ENCODE measurements around the gene IFNA13. TPM values are rescaled to one million over a fixed set of nuclear protein-coding genes. Genes with fewer than 3 reads are reported as not detected.
A peak's percentile ranks its signal among the peaks of the same experiment; 100 is the strongest.

IFNA13 gene
- total and polyA plus RNA-seq, 2 donors (not counting 3 experiments of a cell fraction or from before 2014, with no cell fraction given) = not detected

- ChIA-PET CTCF (interaction anchor here (0.8 to 1.7 kb wide), 7 partner anchors 11 to 84 kb away, joined by 3 to 10 read pairs (median 3); no protein-coding TSS in a partner anchor), POLR2A (no interaction called here)
- TF ChIP-seq CTCF (IDR thresholded peaks at IDR 0.05; ENCODE audit: extremely low read depth in 1 of 2, insufficient read depth in 1 of 2, low read depth in 1 of 2, low read length in 2 of 2) (no peak), EZH2 (IDR thresholded peaks at IDR 0.05; ENCODE audit: borderline replicate concordance, low read depth, low read length, severe bottlenecking) (peak; percentile 86), POLR2AphosphoS5 (IDR thresholded peaks at IDR 0.05; ENCODE audit: insufficient read depth, low read depth, low read length) (no peak)
- H3K9ac ChIP-seq (replicated peaks; ENCODE audit: extremely low read depth, insufficient read depth, low read length) = no peak overlapping the region
- no peak overlapping the region for H3K4me2 ChIP-seq (ENCODE audit: insufficient read depth, low read length)
- no peak overlapping the region for H3K27ac ChIP-seq (ENCODE audit: insufficient read depth, low read depth, low read length)
- no peak overlapping the region for H2AFZ ChIP-seq (ENCODE audit: low read depth, low read length)
- DNase-seq (ENCODE audit: low read depth, low spot score) = no peak
- H3K9me3 ChIP-seq (replicated peaks; ENCODE audit: control insufficient read depth, insufficient read depth, low read length) = no peaks in the 10 kb centered on the region
- no peaks in the 10 kb centered on the region for H3K4me1 ChIP-seq (ENCODE audit: control insufficient read depth, extremely low read depth, insufficient read depth, low read length)
- H3K79me2 ChIP-seq (ENCODE audit: control insufficient read depth, insufficient read depth, low read length) = no peaks in the 10 kb centered on the region
- no TSS peak for BruUV-seq (replicated peaks)
- no peaks in the 10 kb centered on the region for H3K9me1 ChIP-seq (replicated peaks; ENCODE audit: control insufficient read depth, extremely low read depth, insufficient read depth, low read length)
- FAIRE-seq = no peak
- no peaks in the 10 kb centered on the region for H3K36me3 ChIP-seq (ENCODE audit: control insufficient read depth in 2 of 2, extremely low read depth in 1 of 2, insufficient read depth in 2 of 2, low read length in 2 of 2)
- dilution Hi-C loops (cut with MboI; ENCODE audit: extremely low pct_ligation_motif_present, low sequenced_read_pairs) (no loop called here), intact Hi-C loops (cut with micrococcal nuclease) (no loop called here)
- peaks cover 40 to 84% of the 10 kb centered on the region in 2 experiments for H3K27me3 ChIP-seq (ENCODE audit: control insufficient read depth in 2 of 2, insufficient read depth in 2 of 2, low read length in 2 of 2)
- no peaks in the 10 kb centered on the region for H4K20me1 ChIP-seq (replicated peaks; ENCODE audit: control insufficient read depth, extremely low read depth, insufficient read depth, low read length)
- H3K4me3 ChIP-seq (replicated peaks in 1 of 3; ENCODE audit: insufficient read depth in 1 of 3, low read depth in 1 of 3, low read length in 3 of 3) = no peak overlapping the region
These were observed 34.8 kb upstream of the IFNA13 start for GRCh38 chr9:21402386-21403251.

GRCh38 chr9:21399956-21400355 lies 32.1 kb upstream of the IFNA13 start:
- no peak overlapping the region for H3K9ac ChIP-seq (replicated peaks; ENCODE audit: extremely low read depth, insufficient read depth, low read length)
- H3K27me3 ChIP-seq (ENCODE audit: control insufficient read depth in 2 of 2, insufficient read depth in 2 of 2, low read length in 2 of 2) = peaks cover 37 to 88% of the 10 kb centered on the region in 2 experiments
- H3K9me1 ChIP-seq (replicated peaks; ENCODE audit: control insufficient read depth, extremely low read depth, insufficient read depth, low read length) = no peaks in the 10 kb centered on the region
- no TSS peak for BruUV-seq (replicated peaks)
- no peaks in the 10 kb centered on the region for H3K9me3 ChIP-seq (replicated peaks; ENCODE audit: control insufficient read depth, insufficient read depth, low read length)
- H2AFZ ChIP-seq (ENCODE audit: low read depth, low read length) = no peak overlapping the region
- FAIRE-seq (no peak), DNase-seq (ENCODE audit: low read depth, low spot score) (no peak)
- H3K36me3 ChIP-seq (ENCODE audit: control insufficient read depth in 2 of 2, extremely low read depth in 1 of 2, insufficient read depth in 2 of 2, low read length in 2 of 2) = no peaks in the 10 kb centered on the region
- TF ChIP-seq GATA2 (IDR thresholded peaks at IDR 0.05; ENCODE audit: insufficient read depth, insufficient read length, low read depth, low read length) = no peak
- no peak for TF ChIP-seq EZH2 (IDR thresholded peaks at IDR 0.05; ENCODE audit: borderline replicate concordance, low read depth, low read length, severe bottlenecking)
- no peak for TF ChIP-seq FOS (IDR thresholded peaks at IDR 0.05; ENCODE audit: borderline replicate concordance, insufficient read depth, low read length)
- TF ChIP-seq, protein P1, sequence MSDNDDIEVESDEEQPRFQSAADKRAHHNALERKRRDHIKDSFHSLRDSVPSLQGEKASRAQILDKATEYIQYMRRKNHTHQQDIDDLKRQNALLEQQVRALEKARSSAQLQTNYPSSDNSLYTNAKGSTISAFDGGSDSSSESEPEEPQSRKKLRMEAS (IDR thresholded peaks at IDR 0.05; ENCODE audit: insufficient read depth, insufficient read length) = no peak
- TF ChIP-seq POLR2A (IDR thresholded peaks at IDR 0.05; ENCODE audit: low read depth, low read length) = no peak
- no peak for TF ChIP-seq POLR2AphosphoS5 (IDR thresholded peaks at IDR 0.05; ENCODE audit: insufficient read depth, low read depth, low read length)
- TF ChIP-seq MYC (IDR thresholded peaks at IDR 0.05; ENCODE audit: low read depth, low read length) = no peak
- TF ChIP-seq JUN (IDR thresholded peaks at IDR 0.05; ENCODE audit: borderline replicate concordance, insufficient read depth, insufficient read length, low read depth) = no peak
- no peak for TF ChIP-seq CTCF (IDR thresholded peaks at IDR 0.05; ENCODE audit: extremely low read depth in 1 of 2, insufficient read depth in 1 of 2, low read depth in 1 of 2, low read length in 2 of 2)
- H3K27ac ChIP-seq (ENCODE audit: insufficient read depth, low read depth, low read length) = no peak overlapping the region
- H3K4me3 ChIP-seq (replicated peaks in 1 of 3; ENCODE audit: insufficient read depth in 1 of 3, low read depth in 1 of 3, low read length in 3 of 3) = no peak overlapping the region
- intact Hi-C loops (cut with micrococcal nuclease) (no loop called here), dilution Hi-C loops (cut with MboI; ENCODE audit: extremely low pct_ligation_motif_present, low sequenced_read_pairs) (no loop called here)
- CTCF ChIA-PET = interaction anchor here (1.3 kb wide), 1 partner anchor 64 kb away, joined by 3 read pairs; the partner anchor contains the start of gene KLHL9
- H3K4me2 ChIP-seq (ENCODE audit: insufficient read depth, low read length) = no peak overlapping the region
- no peaks in the 10 kb centered on the region for H3K4me1 ChIP-seq (ENCODE audit: control insufficient read depth, extremely low read depth, insufficient read depth, low read length)
- POLR2A ChIA-PET = no interaction called here
- no peaks in the 10 kb centered on the region for H3K79me2 ChIP-seq (ENCODE audit: control insufficient read depth, insufficient read depth, low read length)
- no peaks in the 10 kb centered on the region for H4K20me1 ChIP-seq (replicated peaks; ENCODE audit: control insufficient read depth, extremely low read depth, insufficient read depth, low read length)
